ENCODE results near the gene STX18. TPM values are rescaled to one million over a fixed set of nuclear protein-coding genes. Genes with fewer than 3 reads are reported as not detected.

STX18 gene
- total RNA-seq, 1 donor from 2014 or later, result 24.0 TPM

DNA sequence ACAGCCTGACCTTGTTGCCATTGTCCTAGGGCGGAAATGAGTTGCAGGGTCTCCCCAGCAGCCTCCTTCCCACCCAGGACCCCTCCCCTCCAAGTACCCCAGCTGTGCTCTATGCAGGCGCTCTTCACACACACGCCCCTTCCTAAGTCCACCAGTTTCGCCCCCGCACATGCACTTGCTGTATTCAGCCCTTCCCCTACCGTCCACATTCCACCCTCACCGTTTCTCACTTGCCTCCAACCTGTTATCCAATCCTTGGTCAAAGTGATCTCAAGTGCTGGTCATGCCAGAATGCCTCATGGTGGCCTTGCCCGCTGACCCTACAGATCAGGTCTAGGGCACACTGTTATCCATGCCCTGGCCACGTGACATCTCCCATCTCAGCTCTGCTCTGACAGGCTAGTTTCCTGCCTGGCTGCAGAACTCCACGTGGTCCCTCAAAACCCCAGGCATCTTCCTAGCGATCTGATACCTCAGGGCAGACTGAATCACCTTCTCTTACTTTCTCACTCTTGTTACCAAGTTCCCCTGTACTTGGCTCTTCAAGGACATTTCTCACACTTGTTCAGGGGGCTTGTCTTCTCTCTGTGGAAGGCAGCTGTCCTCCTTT, 115.2 kb downstream of the STX18 start:
- Mint-ChIP-seq H3K36me3 (ENCODE audit: low read depth, unreplicated experiment) (peaks cover 16% of the 10 kb centered on the region), H3K4me1 (ENCODE audit: low read depth, unreplicated experiment) (peaks cover 30% of the 10 kb centered on the region), H3K4me3 (ENCODE audit: unreplicated experiment) (peak overlapping the region; percentile 41), H3K9me3 (ENCODE audit: unreplicated experiment) (no peaks in the 10 kb centered on the region), H3K27me3 (ENCODE audit: low read depth, unreplicated experiment) (no peaks in the 10 kb centered on the region), H3K27ac (ENCODE audit: unreplicated experiment) (no peak overlapping the region)
- Histone ChIP-seq H3K4me3 (ENCODE audit: insufficient read depth, low read depth, low read length) (no peak overlapping the region), H3K27me3 (ENCODE audit: insufficient read depth, low read length) (no peaks in the 10 kb centered on the region), H3K27ac (ENCODE audit: low read depth, low read length) (no peak overlapping the region), H3K79me2 (ENCODE audit: insufficient read depth, low read length) (no peaks in the 10 kb centered on the region), H4K20me1 (ENCODE audit: insufficient read depth, low read length) (peaks cover 21% of the 10 kb centered on the region), H3K9me3 (ENCODE audit: insufficient read depth, low read depth, low read length) (no peaks in the 10 kb centered on the region), H3K36me3 (ENCODE audit: insufficient read depth, low read length) (peaks cover 2% of the 10 kb centered on the region), H3K4me2 (ENCODE audit: low read length) (peak overlapping the region; percentile 58), H2AFZ (ENCODE audit: low read depth, low read length) (no peak overlapping the region), H3K9ac (ENCODE audit: low read length) (peak overlapping the region; percentile 43), H3K4me1 (ENCODE audit: insufficient read depth, low read length) (peaks cover 8% of the 10 kb centered on the region)
- DNase-seq (ENCODE audit: low read depth), result no peak
- FAIRE-seq, result no peak
- TF ChIP-seq, protein P1, sequence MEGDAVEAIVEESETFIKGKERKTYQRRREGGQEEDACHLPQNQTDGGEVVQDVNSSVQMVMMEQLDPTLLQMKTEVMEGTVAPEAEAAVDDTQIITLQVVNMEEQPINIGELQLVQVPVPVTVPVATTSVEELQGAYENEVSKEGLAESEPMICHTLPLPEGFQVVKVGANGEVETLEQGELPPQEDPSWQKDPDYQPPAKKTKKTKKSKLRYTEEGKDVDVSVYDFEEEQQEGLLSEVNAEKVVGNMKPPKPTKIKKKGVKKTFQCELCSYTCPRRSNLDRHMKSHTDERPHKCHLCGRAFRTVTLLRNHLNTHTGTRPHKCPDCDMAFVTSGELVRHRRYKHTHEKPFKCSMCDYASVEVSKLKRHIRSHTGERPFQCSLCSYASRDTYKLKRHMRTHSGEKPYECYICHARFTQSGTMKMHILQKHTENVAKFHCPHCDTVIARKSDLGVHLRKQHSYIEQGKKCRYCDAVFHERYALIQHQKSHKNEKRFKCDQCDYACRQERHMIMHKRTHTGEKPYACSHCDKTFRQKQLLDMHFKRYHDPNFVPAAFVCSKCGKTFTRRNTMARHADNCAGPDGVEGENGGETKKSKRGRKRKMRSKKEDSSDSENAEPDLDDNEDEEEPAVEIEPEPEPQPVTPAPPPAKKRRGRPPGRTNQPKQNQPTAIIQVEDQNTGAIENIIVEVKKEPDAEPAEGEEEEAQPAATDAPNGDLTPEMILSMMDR (IDR thresholded peaks at IDR 0.05; ENCODE audit: insufficient read depth, low read depth, low read length), result no peak
- no peak for TF ChIP-seq EZH2 (IDR thresholded peaks at IDR 0.05; ENCODE audit: insufficient read depth, low read length)

DNA sequence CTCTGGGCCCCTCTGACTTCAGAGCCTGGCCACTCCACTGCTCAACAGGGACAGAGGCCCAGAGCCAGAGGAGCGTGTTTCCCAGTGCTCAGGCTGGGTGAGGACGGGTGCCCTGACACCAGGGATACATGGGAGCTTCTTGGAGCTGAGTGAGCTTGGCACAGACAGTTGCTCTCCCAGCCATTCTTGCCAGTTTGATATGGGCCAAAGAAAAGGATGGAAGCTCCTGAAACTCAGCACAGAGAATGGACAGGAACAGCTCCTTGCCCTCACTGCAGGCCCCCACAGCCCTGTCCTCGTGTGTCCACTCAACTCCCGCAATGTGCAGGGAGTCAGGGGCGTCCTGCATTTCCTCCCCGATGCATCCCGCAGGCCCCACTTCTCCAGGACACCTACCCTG, 116.2 kb downstream of the STX18 start:
- no peak for FAIRE-seq
- no peak for TF ChIP-seq EZH2 (IDR thresholded peaks at IDR 0.05; ENCODE audit: insufficient read depth, low read length)
- TF ChIP-seq, protein P1 (IDR thresholded peaks at IDR 0.05; ENCODE audit: insufficient read depth, low read depth, low read length), result no peak
- H3K27ac Mint-ChIP-seq (ENCODE audit: unreplicated experiment), result no peak overlapping the region
- DNase-seq (ENCODE audit: low read depth), result no peak
- H3K27me3 ChIP-seq (ENCODE audit: insufficient read depth, low read length), result no peaks in the 10 kb centered on the region
- no peak overlapping the region for H2AFZ ChIP-seq (ENCODE audit: low read depth, low read length)
- no peaks in the 10 kb centered on the region for H3K9me3 ChIP-seq (ENCODE audit: insufficient read depth, low read depth, low read length)
- H4K20me1 ChIP-seq (ENCODE audit: insufficient read depth, low read length), result peaks cover 13% of the 10 kb centered on the region
- no peaks in the 10 kb centered on the region for H3K79me2 ChIP-seq (ENCODE audit: insufficient read depth, low read length)
- H3K4me3 ChIP-seq (ENCODE audit: insufficient read depth, low read depth, low read length), result no peak overlapping the region
- H3K27me3 Mint-ChIP-seq (ENCODE audit: low read depth, unreplicated experiment), result no peaks in the 10 kb centered on the region
- peaks cover 27% of the 10 kb centered on the region for H3K4me1 Mint-ChIP-seq (ENCODE audit: low read depth, unreplicated experiment)
- no peak overlapping the region for H3K4me2 ChIP-seq (ENCODE audit: low read length)
- H3K4me3 Mint-ChIP-seq (ENCODE audit: unreplicated experiment), result no peak overlapping the region
- H3K36me3 Mint-ChIP-seq (ENCODE audit: low read depth, unreplicated experiment), result peaks cover 15% of the 10 kb centered on the region
- peaks cover 5% of the 10 kb centered on the region for H3K36me3 ChIP-seq (ENCODE audit: insufficient read depth, low read length)
- no peak overlapping the region for H3K27ac ChIP-seq (ENCODE audit: low read depth, low read length)
- no peaks in the 10 kb centered on the region for H3K9me3 Mint-ChIP-seq (ENCODE audit: unreplicated experiment)
- peaks cover 8% of the 10 kb centered on the region for H3K4me1 ChIP-seq (ENCODE audit: insufficient read depth, low read length)
- H3K9ac ChIP-seq (ENCODE audit: low read length), result no peak overlapping the region

DNA sequence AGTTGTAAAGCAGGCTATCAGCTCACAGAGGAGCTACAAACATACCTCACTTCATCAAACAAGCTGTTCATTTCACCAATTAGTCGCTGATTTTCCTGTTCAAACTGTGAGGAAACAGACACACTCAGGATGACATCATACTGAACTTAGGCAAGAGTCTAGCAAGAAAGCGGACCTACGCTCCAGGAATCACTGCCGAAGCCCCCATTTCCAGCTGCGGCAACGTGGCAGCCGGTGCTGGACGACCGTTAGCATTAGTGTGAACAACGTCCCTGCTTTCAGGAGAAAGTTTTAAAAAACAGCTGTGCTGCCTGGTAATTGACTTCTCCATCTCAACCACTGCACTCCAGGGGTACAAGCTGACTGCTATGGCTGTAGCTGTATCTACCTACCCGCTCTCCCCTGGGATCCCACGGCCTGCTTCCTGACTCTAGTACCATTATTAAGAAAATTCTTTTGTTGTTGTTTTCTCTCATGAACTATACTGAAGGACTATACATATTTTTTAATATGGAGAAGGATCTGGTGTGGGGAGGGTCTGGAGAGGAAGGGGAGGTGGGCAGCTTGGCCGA, 116.6 kb downstream of the STX18 start:
- TF ChIP-seq EZH2 (IDR thresholded peaks at IDR 0.05; ENCODE audit: insufficient read depth, low read length), result no peak
- TF ChIP-seq, protein P1 (IDR thresholded peaks at IDR 0.05; ENCODE audit: insufficient read depth, low read depth, low read length), result no peak
- H2AFZ ChIP-seq (ENCODE audit: low read depth, low read length), result no peak overlapping the region
- no peak for DNase-seq (ENCODE audit: low read depth)

More for the DNA sequence above, 116.6 kb downstream of the STX18 start:
- Histone ChIP-seq H4K20me1 (ENCODE audit: insufficient read depth, low read length) (peaks cover 12% of the 10 kb centered on the region), H3K36me3 (ENCODE audit: insufficient read depth, low read length) (peaks cover 9% of the 10 kb centered on the region), H3K4me2 (ENCODE audit: low read length) (no peak overlapping the region), H3K4me1 (ENCODE audit: insufficient read depth, low read length) (peaks cover 8% of the 10 kb centered on the region), H3K9me3 (ENCODE audit: insufficient read depth, low read depth, low read length) (no peaks in the 10 kb centered on the region), H3K9ac (ENCODE audit: low read length) (no peak overlapping the region), H3K79me2 (ENCODE audit: insufficient read depth, low read length) (no peaks in the 10 kb centered on the region), H3K4me3 (ENCODE audit: insufficient read depth, low read depth, low read length) (no peak overlapping the region), H3K27ac (ENCODE audit: low read depth, low read length) (no peak overlapping the region), H3K27me3 (ENCODE audit: insufficient read depth, low read length) (no peaks in the 10 kb centered on the region)
- Mint-ChIP-seq H3K27me3 (ENCODE audit: low read depth, unreplicated experiment) (no peaks in the 10 kb centered on the region), H3K4me1 (ENCODE audit: low read depth, unreplicated experiment) (peaks cover 23% of the 10 kb centered on the region), H3K9me3 (ENCODE audit: unreplicated experiment) (no peaks in the 10 kb centered on the region), H3K36me3 (ENCODE audit: low read depth, unreplicated experiment) (peaks cover 16% of the 10 kb centered on the region), H3K4me3 (ENCODE audit: unreplicated experiment) (no peak overlapping the region), H3K27ac (ENCODE audit: unreplicated experiment) (no peak overlapping the region)
- no peak for FAIRE-seq

All from astrocyte (in vitro differentiated cells and primary cell).